Activated CD4-positive, CD25-positive, alpha-beta regulatory T cell treated with anti-CD3 and anti-CD28 coated beads, Interleukin-2, amount 50 U/mL, for 24 hours (primary cell): ENCODE data around the gene DRP2.
"Not testable (repeated sequence)": the region's sequence is repeated elsewhere in the genome, so short reads cannot be mapped to it uniquely, and the experiment has no call there.

Experiments
- ATAC-seq, 2 donors: fragments of 150-1000 bp; cut with Tn5 transposase; one replicate each; pipeline ENCODE4 v1.10.0; 2021; ENCODE audit warnings: mild to moderate bottlenecking in 1 of 2, moderate library complexity in 1 of 2

DRP2 gene

DNA sequence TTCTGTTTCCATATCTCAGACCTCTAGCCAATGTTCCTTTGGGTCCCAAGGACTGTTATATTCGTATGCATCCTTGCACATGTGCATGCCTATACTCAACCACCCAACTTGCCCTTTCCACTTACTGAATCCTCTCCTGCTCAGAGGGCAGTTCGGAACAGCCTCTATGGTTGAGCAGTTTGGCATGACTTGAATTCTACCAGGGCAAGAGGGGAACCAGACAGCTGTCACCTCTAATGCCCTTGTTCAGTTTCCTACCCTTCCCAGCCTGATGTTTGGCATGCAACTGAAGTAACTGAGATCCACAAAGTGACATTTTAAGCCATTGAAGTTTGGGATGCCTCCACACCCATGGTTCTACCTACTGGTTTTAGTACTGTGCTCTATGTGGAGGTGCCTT lies 17.5 kb downstream of the DRP2 start:
- no peak for ATAC-seq

GRCh38 chrX:101241531-101241930 lies 21.9 kb downstream of the DRP2 start:
- ATAC-seq: no peak

- no peak for ATAC-seq
Observed at GRCh38 chrX:101252634-101253033, 33.0 kb downstream of the DRP2 start.

DNA sequence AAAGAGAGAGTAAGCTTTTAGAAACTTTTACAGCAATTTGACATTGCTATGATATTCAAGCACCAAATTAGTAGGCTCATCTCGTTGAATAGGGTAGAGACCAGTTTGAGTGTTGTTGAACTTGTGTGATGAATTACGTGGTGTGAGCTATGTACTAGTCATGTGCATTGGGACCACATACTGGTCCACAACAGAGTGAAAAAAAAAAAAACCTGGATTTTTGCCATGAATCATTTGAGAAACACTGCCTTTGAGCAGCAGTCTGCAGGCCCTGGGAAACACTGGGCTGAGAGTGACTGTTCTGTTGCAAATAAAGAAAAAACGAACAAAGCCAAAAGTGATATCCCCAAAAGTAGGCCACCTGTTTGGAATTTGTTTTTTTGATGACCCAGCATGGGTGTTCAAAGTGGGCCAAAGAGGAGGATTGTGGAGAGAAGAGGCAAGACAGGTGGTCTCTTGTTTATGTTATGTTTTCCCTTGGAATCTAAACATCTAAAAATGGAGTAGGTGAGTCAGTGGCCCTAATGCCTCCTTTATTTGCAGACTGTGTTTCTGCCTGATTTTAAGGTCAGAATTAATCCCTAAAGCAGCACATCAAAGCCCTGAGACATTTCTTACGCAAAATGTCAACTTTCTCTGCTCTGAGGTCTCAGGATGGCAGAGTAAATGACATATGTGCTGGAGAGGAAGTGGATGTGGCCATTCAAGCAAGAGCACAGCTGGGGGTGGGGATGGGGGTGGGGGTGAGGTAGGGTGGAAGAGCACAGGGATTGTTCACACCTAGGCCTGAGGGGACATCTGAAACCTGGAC lies 38.1 kb downstream of the DRP2 start:
- no peak for ATAC-seq

DNA sequence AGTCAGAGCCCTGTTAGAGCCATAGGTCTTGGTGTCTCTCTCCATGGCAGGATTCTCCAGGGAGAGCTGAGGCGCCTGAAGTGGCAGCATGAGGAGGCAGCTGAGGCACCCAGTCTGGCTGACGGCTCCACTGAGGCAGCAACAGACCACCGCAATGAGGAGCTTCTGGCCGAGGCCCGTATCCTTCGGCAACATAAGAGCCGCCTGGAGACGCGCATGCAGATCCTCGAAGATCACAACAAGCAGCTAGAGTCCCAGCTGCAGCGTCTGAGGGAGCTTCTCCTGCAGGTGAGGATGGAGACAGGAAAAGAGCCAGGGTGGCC lies 38.6 kb downstream of the DRP2 start:
- ATAC-seq: no peak

DNA sequence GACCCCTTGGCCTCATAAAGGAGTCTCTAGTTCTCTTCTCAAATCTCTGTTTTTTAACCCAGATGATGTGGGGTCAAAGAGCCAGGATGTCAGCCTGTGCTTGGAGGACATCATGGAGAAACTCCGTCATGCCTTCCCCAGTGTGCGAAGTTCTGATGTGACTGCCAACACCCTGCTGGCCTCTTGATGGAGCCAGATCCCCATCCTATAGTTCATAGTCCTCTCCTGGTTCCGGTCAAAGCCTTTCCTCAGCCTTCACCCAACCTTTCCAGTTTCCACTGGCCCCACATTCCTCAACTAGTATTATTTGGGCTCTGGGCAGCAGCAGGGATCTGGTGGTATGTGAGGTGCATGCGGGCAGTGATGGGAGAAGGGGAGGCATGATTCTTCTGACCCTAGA lies 40.8 kb downstream of the DRP2 start:
- no peak for ATAC-seq

DNA sequence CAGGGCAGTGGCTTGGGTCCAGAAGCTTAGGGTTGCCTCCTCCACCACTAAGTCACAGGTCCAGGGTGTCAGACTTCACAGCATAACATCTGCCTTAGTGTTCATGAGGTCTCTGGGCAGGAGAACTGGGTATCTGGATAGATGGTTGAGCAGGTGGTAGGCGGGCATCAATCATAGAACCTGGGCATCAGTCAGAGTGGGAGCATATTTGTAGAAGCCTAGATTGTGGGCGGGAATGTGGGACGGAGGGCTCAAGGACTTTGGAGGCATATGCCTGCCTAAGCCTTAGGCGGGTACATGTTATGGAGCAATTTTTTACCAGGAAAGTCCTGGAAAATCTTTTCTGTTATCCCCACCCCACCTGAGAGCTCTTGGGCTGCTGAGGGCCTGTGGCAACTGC lies 43.0 kb downstream of the DRP2 start:
- ATAC-seq: no peak

DNA sequence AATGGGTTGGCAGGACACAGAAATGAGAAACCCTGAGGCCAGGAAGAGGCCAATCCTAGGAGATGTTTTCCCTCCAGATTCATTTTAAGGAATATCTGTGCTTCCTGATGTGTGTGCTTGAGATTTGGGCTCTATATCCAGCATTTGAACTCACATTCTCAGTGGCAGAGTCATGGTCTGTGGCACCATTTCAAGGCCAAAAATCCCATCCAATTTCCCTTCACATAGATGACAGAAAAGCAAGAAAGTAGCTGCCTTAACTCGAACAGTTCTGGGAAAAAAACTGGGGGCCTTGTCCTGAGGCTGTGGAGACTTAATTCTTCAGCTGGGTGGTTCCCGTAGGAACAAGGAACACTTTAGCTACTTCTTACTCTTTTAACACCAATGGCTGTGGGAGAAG lies 44.2 kb downstream of the DRP2 start:
- no peak for ATAC-seq

DNA sequence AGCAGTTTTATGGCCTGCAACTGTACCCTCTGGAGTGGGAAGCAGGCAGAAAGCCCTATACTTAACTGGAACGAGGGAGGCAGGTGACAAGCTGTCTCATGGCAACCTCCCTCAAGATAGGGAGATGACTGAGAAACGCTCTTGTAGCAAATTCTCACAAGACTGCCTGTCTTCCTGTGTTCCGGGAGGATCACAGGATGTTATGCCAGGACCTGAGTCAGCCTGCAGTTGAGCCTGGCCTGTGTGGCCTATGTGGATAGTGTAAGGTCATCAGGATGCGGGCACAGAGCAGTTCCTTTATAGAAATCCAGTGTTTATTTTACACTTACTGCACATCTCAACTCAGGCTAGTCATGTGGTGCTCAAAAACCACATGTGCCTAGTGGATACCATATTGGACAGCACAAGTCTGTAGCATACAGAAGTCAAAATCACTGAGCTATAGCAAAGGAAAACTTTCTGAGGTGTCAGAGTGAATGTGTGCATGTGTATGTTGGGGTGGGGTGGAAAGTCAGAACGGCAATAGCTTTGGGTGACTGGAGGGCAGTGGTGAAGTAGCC lies 46.4 kb downstream of the DRP2 start:
- no peak for ATAC-seq

DNA sequence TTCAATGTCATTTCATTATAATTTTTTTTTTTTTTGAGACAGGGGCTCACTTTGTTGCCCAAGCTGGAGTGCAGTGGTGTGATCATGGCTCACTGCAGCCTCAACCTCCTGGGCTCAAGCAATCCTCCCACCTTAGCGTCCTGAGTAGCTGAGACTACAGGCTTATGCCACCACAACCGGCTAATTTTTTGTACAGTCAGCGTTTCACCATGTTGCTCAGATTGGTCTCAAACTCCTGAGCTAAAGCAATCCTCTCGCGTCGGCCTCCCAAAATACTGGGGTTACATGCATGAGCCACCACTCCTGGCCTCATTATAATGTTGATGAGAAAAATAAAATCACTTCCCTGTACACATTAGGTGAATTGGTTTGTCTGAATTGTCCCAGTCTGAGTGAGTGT lies 54.6 kb downstream of the DRP2 start:
- no peak for ATAC-seq

DNA sequence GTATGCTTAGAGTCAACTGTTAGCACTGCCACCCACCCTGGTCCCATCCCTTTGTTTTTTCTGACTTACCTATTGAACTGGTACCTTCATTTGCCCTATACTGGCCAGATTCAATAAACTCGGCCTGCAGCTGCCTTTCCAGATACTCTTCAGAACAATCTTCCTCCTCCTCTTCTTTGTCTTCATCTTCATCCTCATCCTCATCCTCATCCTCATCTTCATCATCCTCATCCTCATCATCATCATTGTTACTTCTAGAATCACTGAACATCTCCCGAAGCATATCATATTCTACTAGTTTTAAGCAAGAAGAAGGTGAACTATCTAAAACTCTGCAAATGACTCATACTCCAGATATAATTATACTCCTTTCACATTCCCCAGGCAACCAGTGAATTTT lies 56.7 kb downstream of the DRP2 start:
- ATAC-seq: no peak

- no peak for ATAC-seq
Observed at GRCh38 chrX:101287402-101287801, 67.8 kb downstream of the DRP2 start.

- no peak for ATAC-seq
Observed at GRCh38 chrX:101290957-101291603, 71.5 kb downstream of the DRP2 start, which contains the start of gene TAF7L. Gene TAF7L, minus strand, starts transcription at chrX:101291334. Its CDS starts 3,791 bp downstream, at chrX:101287543.

DNA sequence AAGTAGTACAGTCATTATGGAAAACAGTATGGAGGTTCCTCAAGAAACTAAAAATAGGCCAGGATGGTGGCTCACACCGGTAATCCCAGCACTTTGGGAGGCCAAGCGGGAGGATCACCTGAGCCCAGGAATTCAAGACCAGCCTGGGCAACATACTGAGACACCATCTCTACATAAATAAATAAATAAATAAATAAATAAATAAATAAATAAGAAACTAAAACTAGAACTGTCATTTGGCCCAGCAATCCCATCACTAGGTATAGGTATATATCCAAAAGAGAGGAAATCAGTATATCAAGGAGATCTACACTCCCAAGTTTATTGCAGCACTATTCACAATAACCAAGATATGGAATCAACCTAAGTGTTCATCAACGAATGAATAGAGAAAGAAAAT lies 76.0 kb downstream of the DRP2 start:
- not testable (repeated sequence) for ATAC-seq

GRCh38 chrX:101303790-101304189 lies 84.2 kb downstream of the DRP2 start:
- ATAC-seq: no peak
